Measurements from ENCODE around the gene NUP133. TPM values are rescaled to one million over a fixed set of nuclear protein-coding genes. Genes with fewer than 3 reads are reported as not detected.

NUP133 gene
- total RNA-seq (2021) (59.0 and 67.9 TPM in 2 replicates), Bru-seq, nascent RNA (percentile 84 among the genes with signal in this experiment), BruChase-seq, experiment 1, labeled RNA remaining after a 2-hour chase (percentile 77 among the genes with signal in this experiment), BruChase-seq, experiment 2, labeled RNA remaining after a 6-hour chase (percentile 82 among the genes with signal in this experiment)
- long read RNA-seq, full-length matches to known transcripts, result 131 of 147 reads
- long read RNA-seq, partial matches to known transcripts, result 10 of 147 reads
- long read RNA-seq, other reads (novel, unspliced or antisense), result 6 of 147 reads

DNA sequence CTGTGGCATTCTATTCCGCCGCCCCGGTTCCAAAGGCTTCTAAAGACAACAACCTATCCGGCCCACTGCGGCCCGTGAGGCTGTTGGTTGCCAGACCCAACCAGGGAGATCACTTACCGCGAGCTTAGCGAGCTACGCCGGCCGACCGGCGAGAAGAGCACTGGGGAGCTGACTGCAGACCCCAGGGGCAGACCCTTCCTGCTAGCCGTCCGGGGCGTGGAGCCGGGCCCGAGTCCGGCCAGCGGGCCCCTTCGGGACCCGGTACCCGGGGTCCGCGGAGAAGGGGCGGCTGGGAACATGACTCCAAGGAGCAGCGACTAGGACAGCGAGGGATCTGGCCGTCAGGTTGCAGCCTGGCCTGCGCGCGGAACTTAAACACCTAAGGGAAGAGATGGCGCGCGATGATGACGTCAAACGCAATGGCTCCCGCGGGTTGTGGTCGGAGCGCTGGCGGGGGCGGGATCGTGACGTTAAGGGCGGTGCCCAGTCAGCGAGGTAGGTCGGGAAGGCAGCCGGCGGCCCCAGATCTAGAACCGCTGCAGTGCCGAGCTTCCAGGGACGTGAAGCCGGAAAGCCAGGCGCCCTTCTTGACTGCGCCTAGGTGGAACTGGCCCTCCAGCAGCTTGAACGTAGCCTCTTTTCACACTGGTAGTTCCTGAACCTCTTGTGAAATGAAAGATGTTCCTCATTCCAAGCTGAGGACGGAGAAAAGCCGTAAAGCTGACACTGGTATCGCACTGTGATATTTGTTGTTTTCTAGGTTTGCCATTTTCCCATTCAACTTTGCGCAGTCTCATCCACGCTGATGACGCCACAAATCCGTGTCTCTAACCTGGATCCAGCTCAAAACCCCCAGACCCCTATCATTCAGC is at the start of gene NUP133:
Gene NUP133 (minus strand): TSS at position 391 of the 872 bp plus-strand sequence. CDS start 92 bp downstream, at position 299.
- TF ChIP-seq EZH2 (IDR thresholded peaks at IDR 0.05; ENCODE audit: borderline replicate concordance, low read depth, low read length, poor library complexity, severe bottlenecking), result no peak
- TF ChIP-seq, protein P1, sequence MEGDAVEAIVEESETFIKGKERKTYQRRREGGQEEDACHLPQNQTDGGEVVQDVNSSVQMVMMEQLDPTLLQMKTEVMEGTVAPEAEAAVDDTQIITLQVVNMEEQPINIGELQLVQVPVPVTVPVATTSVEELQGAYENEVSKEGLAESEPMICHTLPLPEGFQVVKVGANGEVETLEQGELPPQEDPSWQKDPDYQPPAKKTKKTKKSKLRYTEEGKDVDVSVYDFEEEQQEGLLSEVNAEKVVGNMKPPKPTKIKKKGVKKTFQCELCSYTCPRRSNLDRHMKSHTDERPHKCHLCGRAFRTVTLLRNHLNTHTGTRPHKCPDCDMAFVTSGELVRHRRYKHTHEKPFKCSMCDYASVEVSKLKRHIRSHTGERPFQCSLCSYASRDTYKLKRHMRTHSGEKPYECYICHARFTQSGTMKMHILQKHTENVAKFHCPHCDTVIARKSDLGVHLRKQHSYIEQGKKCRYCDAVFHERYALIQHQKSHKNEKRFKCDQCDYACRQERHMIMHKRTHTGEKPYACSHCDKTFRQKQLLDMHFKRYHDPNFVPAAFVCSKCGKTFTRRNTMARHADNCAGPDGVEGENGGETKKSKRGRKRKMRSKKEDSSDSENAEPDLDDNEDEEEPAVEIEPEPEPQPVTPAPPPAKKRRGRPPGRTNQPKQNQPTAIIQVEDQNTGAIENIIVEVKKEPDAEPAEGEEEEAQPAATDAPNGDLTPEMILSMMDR (conservative IDR thresholded peaks at IDR 0.05; ENCODE audit: low read depth, low read length), result no peak
- Histone ChIP-seq H3K4me1 (ENCODE audit: insufficient read depth, low read length, poor library complexity, severe bottlenecking) (peaks cover 10% of the 10 kb centered on the region), H3K27me3 (replicated peaks; ENCODE audit: insufficient read depth, low read depth, low read length, poor library complexity) (no peaks in the 10 kb centered on the region), H3K4me3 (ENCODE audit: low read depth, low read length, poor library complexity, severe bottlenecking) (peak within 1 kb of the TSS; percentile 93), H3K36me3 (ENCODE audit: insufficient read depth, low read length, poor library complexity, severe bottlenecking) (no peaks in the 10 kb centered on the region), H3K9me3 (ENCODE audit: low read depth, low read length, poor library complexity, severe bottlenecking) (no peaks in the 10 kb centered on the region), H3K27ac (ENCODE audit: low read depth, low read length, poor library complexity, severe bottlenecking) (peak within 1 kb of the TSS; percentile 93)
- peak; percentile 99 for DNase-seq (ENCODE audit: low spot score)
- no TSS peak for BruUV-seq (replicated peaks)
- CTCF ChIA-PET, result interaction anchor here (0.6 to 1.1 kb wide), 3 partner anchors 51 to 249 kb away, joined by 3 to 4 read pairs (median 3); partner anchors contain the start of gene ABCB10
- intact Hi-C loops (cut with micrococcal nuclease; ENCODE audit: unreplicated experiment), result loop anchor here (5.0 kb wide), 1 partner anchor 799 kb away; no protein-coding TSS in a partner anchor
- POLR2A ChIA-PET (ENCODE audit: low non-redundant PET), result interaction anchor here (0.6 kb wide), 1 partner anchor 12 kb away, joined by 4 read pairs; no protein-coding TSS in a partner anchor

- ChIA-PET POLR2A (ENCODE audit: low non-redundant PET) (no interaction called here), CTCF (no interaction called here)
- Histone ChIP-seq H3K4me1 (ENCODE audit: insufficient read depth, low read length, poor library complexity, severe bottlenecking) (peaks cover 19% of the 10 kb centered on the region), H3K9me3 (ENCODE audit: low read depth, low read length, poor library complexity, severe bottlenecking) (no peaks in the 10 kb centered on the region), H3K36me3 (ENCODE audit: insufficient read depth, low read length, poor library complexity, severe bottlenecking) (no peaks in the 10 kb centered on the region), H3K4me3 (ENCODE audit: low read depth, low read length, poor library complexity, severe bottlenecking) (peak overlapping the region; percentile 94), H3K27me3 (replicated peaks; ENCODE audit: insufficient read depth, low read depth, low read length, poor library complexity) (no peaks in the 10 kb centered on the region), H3K27ac (ENCODE audit: low read depth, low read length, poor library complexity, severe bottlenecking) (peak overlapping the region; percentile 75)
- TF ChIP-seq EZH2 (IDR thresholded peaks at IDR 0.05; ENCODE audit: borderline replicate concordance, low read depth, low read length, poor library complexity, severe bottlenecking), result no peak
- intact Hi-C loops (cut with micrococcal nuclease; ENCODE audit: unreplicated experiment), result no loop called here
- no TSS peak for BruUV-seq (replicated peaks)
- DNase-seq (ENCODE audit: low spot score), result no peak
Measured at GRCh38 chr1:229557200-229557850, 49.2 kb upstream of the NUP133 start.

- ChIA-PET POLR2A (ENCODE audit: low non-redundant PET) (no interaction called here), CTCF (no interaction called here)
- Histone ChIP-seq H3K27ac (ENCODE audit: low read depth, low read length, poor library complexity, severe bottlenecking) (peak overlapping the region; percentile 46), H3K9me3 (ENCODE audit: low read depth, low read length, poor library complexity, severe bottlenecking) (no peaks in the 10 kb centered on the region), H3K4me1 (ENCODE audit: insufficient read depth, low read length, poor library complexity, severe bottlenecking) (peaks cover 25% of the 10 kb centered on the region), H3K36me3 (ENCODE audit: insufficient read depth, low read length, poor library complexity, severe bottlenecking) (no peaks in the 10 kb centered on the region), H3K4me3 (ENCODE audit: low read depth, low read length, poor library complexity, severe bottlenecking) (no peak overlapping the region), H3K27me3 (replicated peaks; ENCODE audit: insufficient read depth, low read depth, low read length, poor library complexity) (no peaks in the 10 kb centered on the region)
- TF ChIP-seq, protein P1 (conservative IDR thresholded peaks at IDR 0.05; ENCODE audit: low read depth, low read length), result no peak
- no peak for TF ChIP-seq EZH2 (IDR thresholded peaks at IDR 0.05; ENCODE audit: borderline replicate concordance, low read depth, low read length, poor library complexity, severe bottlenecking)
- intact Hi-C loops (cut with micrococcal nuclease; ENCODE audit: unreplicated experiment), result no loop called here
- no peak for DNase-seq (ENCODE audit: low spot score)
- no TSS peak for BruUV-seq (replicated peaks)
Measured at GRCh38 chr1:229554886-229555621, 46.9 kb upstream of the NUP133 start.
